MCF 10A (cell line): ENCODE measurements around the gene MAGOH. TPM values are rescaled to one million over a fixed set of nuclear protein-coding genes. Genes with fewer than 3 reads are reported as not detected.
A peak's percentile ranks its signal among the peaks of the same experiment; 100 is the strongest.

Experiments used
- BruUV-seq: library from RNA; stranded (reverse); fragments of 400-500 nt; replicated peaks from 2 replicates; lab custom pipeline; 2021; lab: Mats Ljungman, UMichigan
- CTCF ChIA-PET: fragments of 300-600 bp; sonication (Branson Sonifier 250); formaldehyde crosslinking; extraction: SDS; loops from one replicate; lab custom pipeline; 2021; ENCODE audit warnings: antibody characterized with exemption, inconsistent platforms; lab: Yijun Ruan, JAX
- POLR2A ChIA-PET: fragments of 300-600, 350-650 bp; sonication (Branson Sonifier 250); formaldehyde crosslinking; extraction: SDS; loops from one replicate; lab custom pipeline; 2020; ENCODE audit warnings: antibody characterized with exemption, inconsistent platforms; lab: Yijun Ruan, JAX
- DNase-seq: peaks from one replicate; pipeline ENCODE4 v3.0.0-alpha.2; 2018; ENCODE audit not compliant: unreplicated experiment
- H3K27ac Mint-ChIP-seq: one replicate; pipeline ENCODE4 v1.8.0; 2022; ENCODE audit warnings: mild to moderate bottlenecking, low read depth, mixed read lengths; ENCODE audit not compliant: unreplicated experiment
- H3K27me3 Mint-ChIP-seq: one replicate; pipeline ENCODE4 v1.8.0; 2022; ENCODE audit warnings: mixed read lengths; ENCODE audit not compliant: insufficient read depth, unreplicated experiment
- H3K36me3 Mint-ChIP-seq: one replicate; pipeline ENCODE4 v1.8.0; 2022; ENCODE audit warnings: mild to moderate bottlenecking, moderate library complexity, mixed read lengths; ENCODE audit not compliant: insufficient read depth, unreplicated experiment
- H3K4me1 Mint-ChIP-seq: one replicate; pipeline ENCODE4 v1.8.0; 2022; ENCODE audit warnings: mixed read lengths; ENCODE audit not compliant: insufficient read depth, unreplicated experiment
- H3K4me3 Mint-ChIP-seq: one replicate; pipeline ENCODE4 v1.8.0; 2022; ENCODE audit warnings: mild to moderate bottlenecking, moderate library complexity, mixed read lengths; ENCODE audit not compliant: unreplicated experiment
- H3K9me3 Mint-ChIP-seq: one replicate; pipeline ENCODE4 v1.8.0; 2022; ENCODE audit warnings: mixed read lengths; ENCODE audit not compliant: unreplicated experiment
- intact Hi-C: fragments of 100-400 bp; cut with micrococcal nuclease; formaldehyde crosslinking; loops from 2 replicates; pipeline ENCODE4 v1.14.1; 2022
- total RNA-seq: library from RNA; stranded (reverse); gene quantifications from 2 replicates; pipeline ENCODE4 v1.2.3, GENCODE V29; 2022
- TF ChIP-seq, protein P1 (sequence below): fragments of 200-600 bp; IDR thresholded peaks from one replicate; pipeline ENCODE4 v1.8.0; 2022; ENCODE audit warnings: antibody characterized with exemption, mild to moderate bottlenecking; ENCODE audit not compliant: unreplicated experiment

MAGOH gene
- total RNA-seq, 1 experiment from 2014 or later, result 68.2 TPM

DNA sequence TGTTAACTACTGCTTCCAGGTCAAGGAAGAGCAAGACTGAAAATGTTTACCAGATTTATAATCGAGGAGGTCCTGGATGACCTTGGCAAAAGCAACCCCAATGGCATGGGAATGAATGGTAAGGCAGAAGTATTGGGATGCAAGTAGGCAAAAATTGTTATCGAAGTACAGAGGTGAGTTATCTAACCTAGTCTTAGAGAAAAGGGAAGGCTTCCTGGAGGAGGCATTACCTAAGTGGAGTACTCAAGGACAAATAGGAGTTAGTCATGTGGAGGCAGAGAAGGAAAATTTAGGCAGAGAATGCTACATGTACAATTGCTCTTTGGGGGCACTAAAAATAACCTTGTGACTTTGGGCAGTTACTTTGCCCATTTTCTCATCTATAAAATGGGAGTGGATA, 3.5 kb upstream of the MAGOH start:
- H3K4me3 Mint-ChIP-seq, result no peak overlapping the region
- peaks cover 6% of the 10 kb centered on the region for H3K36me3 Mint-ChIP-seq
- no peak for DNase-seq
- no peaks in the 10 kb centered on the region for H3K9me3 Mint-ChIP-seq
- BruUV-seq, result no TSS peak
- H3K4me1 Mint-ChIP-seq, result peaks cover 1% of the 10 kb centered on the region
- TF ChIP-seq, protein P1, sequence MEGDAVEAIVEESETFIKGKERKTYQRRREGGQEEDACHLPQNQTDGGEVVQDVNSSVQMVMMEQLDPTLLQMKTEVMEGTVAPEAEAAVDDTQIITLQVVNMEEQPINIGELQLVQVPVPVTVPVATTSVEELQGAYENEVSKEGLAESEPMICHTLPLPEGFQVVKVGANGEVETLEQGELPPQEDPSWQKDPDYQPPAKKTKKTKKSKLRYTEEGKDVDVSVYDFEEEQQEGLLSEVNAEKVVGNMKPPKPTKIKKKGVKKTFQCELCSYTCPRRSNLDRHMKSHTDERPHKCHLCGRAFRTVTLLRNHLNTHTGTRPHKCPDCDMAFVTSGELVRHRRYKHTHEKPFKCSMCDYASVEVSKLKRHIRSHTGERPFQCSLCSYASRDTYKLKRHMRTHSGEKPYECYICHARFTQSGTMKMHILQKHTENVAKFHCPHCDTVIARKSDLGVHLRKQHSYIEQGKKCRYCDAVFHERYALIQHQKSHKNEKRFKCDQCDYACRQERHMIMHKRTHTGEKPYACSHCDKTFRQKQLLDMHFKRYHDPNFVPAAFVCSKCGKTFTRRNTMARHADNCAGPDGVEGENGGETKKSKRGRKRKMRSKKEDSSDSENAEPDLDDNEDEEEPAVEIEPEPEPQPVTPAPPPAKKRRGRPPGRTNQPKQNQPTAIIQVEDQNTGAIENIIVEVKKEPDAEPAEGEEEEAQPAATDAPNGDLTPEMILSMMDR, result no peak
- intact Hi-C loops, result no loop called here
- H3K27me3 Mint-ChIP-seq, result no peaks in the 10 kb centered on the region
- ChIA-PET POLR2A (no interaction called here), CTCF (no interaction called here)
- H3K27ac Mint-ChIP-seq, result no peak overlapping the region

- Mint-ChIP-seq H3K27ac (peak overlapping the region; percentile 98), H3K9me3 (no peaks in the 10 kb centered on the region), H3K27me3 (no peaks in the 10 kb centered on the region), H3K36me3 (peaks cover 44% of the 10 kb centered on the region), H3K4me1 (peaks cover 13% of the 10 kb centered on the region), H3K4me3 (peak overlapping the region; percentile 96)
- TF ChIP-seq, protein P1, result no peak
- intact Hi-C loops, result loop anchor here (2.0 kb wide), 1 partner anchor 89 kb away; no protein-coding TSS in a partner anchor
- DNase-seq, result no peak
- ChIA-PET POLR2A (interaction anchor here (0.5 to 4.8 kb wide), 8 partner anchors 9 to 1541 kb away, joined by 3 to 69 read pairs (median 4); partner anchors contain the start of gene CZIB), CTCF (interaction anchor here (0.7 to 0.9 kb wide), 2 partner anchors 16 to 52 kb away, joined by 3 to 5 read pairs; no protein-coding TSS in a partner anchor)
- no TSS peak for BruUV-seq
These were observed 680 bp downstream of the MAGOH start for GRCh38 chr1:53237638-53238037.

- ChIA-PET POLR2A (interaction anchor here (1.1 to 6.3 kb wide), 5 partner anchors 8 to 24 kb away, joined by 6 to 69 read pairs (median 46); partner anchors contain the start of genes CPT2 and MAGOH), CTCF (interaction anchor here (0.7 kb wide), 1 partner anchor 260 kb away, joined by 4 read pairs; no protein-coding TSS in a partner anchor)
- Mint-ChIP-seq H3K9me3 (no peaks in the 10 kb centered on the region), H3K27ac (peak overlapping the region; percentile 99), H3K27me3 (no peaks in the 10 kb centered on the region), H3K36me3 (peaks cover 8% of the 10 kb centered on the region), H3K4me3 (peak overlapping the region; percentile 94), H3K4me1 (peaks cover 8% of the 10 kb centered on the region)
- intact Hi-C loops, result no loop called here
- no peak for DNase-seq
- TF ChIP-seq, protein P1, result no peak
- BruUV-seq, result TSS peak; percentile 91
These were observed 17.4 kb downstream of the MAGOH start for GRCh38 chr1:53220962-53221286.

DNA sequence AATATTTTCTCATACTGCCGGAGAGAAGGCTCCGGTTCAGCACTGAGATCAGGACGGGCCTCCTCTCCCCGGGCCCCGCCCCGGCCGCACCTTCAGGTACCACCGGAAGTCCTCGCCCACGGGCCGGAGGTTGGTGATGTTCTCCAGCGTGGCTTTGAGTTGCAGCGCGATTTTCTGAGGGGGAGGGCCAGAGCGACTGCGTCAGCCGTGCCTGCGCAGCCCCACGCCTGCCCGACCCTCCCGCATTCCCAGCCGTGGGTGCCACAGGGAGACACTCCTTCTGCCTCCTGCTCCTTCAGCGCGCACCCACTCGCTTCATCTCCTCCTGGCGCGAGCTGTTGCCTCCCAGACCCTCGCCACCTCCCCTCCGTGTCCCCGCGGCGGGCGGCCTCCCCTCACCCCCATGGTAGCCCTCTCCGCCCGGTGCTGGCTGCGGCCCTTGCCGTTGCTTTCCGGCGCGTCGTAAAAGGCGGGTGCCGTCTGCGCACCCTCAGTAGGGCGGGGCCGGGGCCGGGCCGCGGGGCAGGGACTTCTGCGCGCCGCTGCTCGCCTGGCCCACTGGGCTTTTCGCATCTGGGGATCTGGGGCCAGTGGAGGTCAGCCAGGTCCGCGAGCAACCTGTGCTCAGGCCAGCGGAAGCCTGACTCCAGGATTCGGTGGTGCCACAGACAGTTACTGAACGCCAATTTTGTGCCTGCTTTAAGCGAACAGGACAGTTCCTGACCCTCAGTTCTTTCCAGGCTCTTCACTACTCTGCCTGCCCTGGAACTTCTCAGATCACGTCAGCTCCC, 18.0 kb downstream of the MAGOH start, which contains the start of gene CZIB:
CZIB (minus strand) TSS at position 464 of the 791 bp plus-strand sequence; CDS start at position 405, 59 bp downstream.
- DNase-seq, result peak; percentile 93
- peak within 1 kb of the TSS; percentile 94 for H3K4me3 Mint-ChIP-seq
- CTCF ChIA-PET, result interaction anchor here (0.7 kb wide), 1 partner anchor 1552 kb away, joined by 3 read pairs; no protein-coding TSS in a partner anchor
- TF ChIP-seq, protein P1, result no peak
- H3K27me3 Mint-ChIP-seq, result no peaks in the 10 kb centered on the region
- POLR2A ChIA-PET, result interaction anchor here (1.1 to 6.3 kb wide), 9 partner anchors 8 to 205 kb away, joined by 3 to 69 read pairs (median 6); partner anchors contain the start of genes CPT2 and MAGOH
- peaks cover 13% of the 10 kb centered on the region for H3K36me3 Mint-ChIP-seq
- H3K27ac Mint-ChIP-seq, result peak within 1 kb of the TSS; percentile 99
- peaks cover 8% of the 10 kb centered on the region for H3K4me1 Mint-ChIP-seq
- intact Hi-C loops, result no loop called here
- no TSS peak for BruUV-seq
- H3K9me3 Mint-ChIP-seq, result no peaks in the 10 kb centered on the region
